ENCODE data around the gene TBC1D22B. TPM values are rescaled to one million over a fixed set of nuclear protein-coding genes. Genes with fewer than 3 reads are reported as not detected.

The TBC1D22B gene
- total and polyA plus RNA-seq, 5 donors from 2014 or later: 8.2 to 13.3 (median 9.1) TPM

Other genes starting within 250 kb of the TBC1D22B start
- gene PIM1, start 87.6 kb upstream of the TBC1D22B start, total RNA-seq: 161 TPM
- gene PIM1, start 87.6 kb upstream of the TBC1D22B start, polyA plus RNA-seq: 100 to 1,000 TPM; 105 to 149 (median 127) TPM
- gene TMEM217, start 372 bp downstream of the TBC1D22B start, total RNA-seq: 1.4 TPM
- gene TMEM217, start 372 bp downstream of the TBC1D22B start, polyA plus RNA-seq: 1 to 10 TPM in 1 of 4 donors, under 1 TPM in 3; 0.38 to 1.2 (median 0.72) TPM
- 12.2 TPM for gene RNF8, start 96.2 kb downstream of the TBC1D22B start, total RNA-seq
- 10 to 100 TPM; 14.6 to 21.9 (median 17.6) TPM for gene RNF8, start 96.2 kb downstream of the TBC1D22B start, polyA plus RNA-seq
- 91.2 TPM for gene CMTR1, start 175.4 kb downstream of the TBC1D22B start, total RNA-seq
- gene CMTR1, start 175.4 kb downstream of the TBC1D22B start, polyA plus RNA-seq: 10 to 100 TPM; 27.8 to 31.2 (median 29.1) TPM
- gene CCDC167, start 242.1 kb downstream of the TBC1D22B start, total RNA-seq: 43.6 TPM
- gene CCDC167, start 242.1 kb downstream of the TBC1D22B start, polyA plus RNA-seq: 100 to 1,000 TPM; 172 to 274 (median 229) TPM